Sigmoid colon (tissue), 4 donors: ENCODE results near the gene EPGN.

ENCODE experiments used
- POLR2A ChIP-seq, 2 donors: fragments of 450-650 bp; IDR thresholded peaks; one replicate each; pipeline ENCODE4 v1.6.1; 2016; ENCODE audit warnings: antibody characterized with exemption in 2 of 2, mild to moderate bottlenecking in 2 of 2, moderate library complexity in 2 of 2
- POLR2AphosphoS5 ChIP-seq, 4 donors: sonication (generic); formaldehyde crosslinking; IDR thresholded peaks; one replicate each; pipeline ENCODE4 v1.6.1; 2017; ENCODE audit warnings: antibody characterized with exemption in 4 of 4
- TF ChIP-seq, protein P1 (sequence below), 4 experiments: fragments of 450-650 bp in 3 of 4; fragments of 200-600 bp in 1 of 4; IDR thresholded peaks; one replicate each; pipeline ENCODE4 v1.5.1; 2016 to 2019; ENCODE audit warnings: antibody characterized with exemption in 4 of 4, mild to moderate bottlenecking in 3 of 4, moderate library complexity in 2 of 4

DNA sequence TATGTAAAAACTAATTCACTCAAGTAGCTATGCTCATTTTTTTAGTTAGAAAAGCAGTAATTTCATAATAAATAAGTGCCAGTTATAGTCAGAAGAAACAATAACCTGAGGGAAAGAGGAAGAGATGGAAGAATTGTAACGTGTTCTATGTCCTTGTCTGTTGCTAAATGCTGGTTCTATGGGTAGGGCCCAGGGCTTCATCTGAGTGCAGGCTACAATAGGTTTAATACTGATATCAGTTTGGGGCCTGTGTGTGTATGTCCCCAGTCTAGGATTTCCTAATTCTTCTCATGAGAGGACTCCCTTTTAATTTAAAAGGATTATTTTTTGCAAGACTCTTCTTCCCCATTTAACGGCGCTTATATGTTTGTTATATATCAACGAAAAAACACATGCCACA, 53.4 kb downstream of the EPGN start:
- TF ChIP-seq POLR2AphosphoS5 (IDR thresholded peaks at IDR 0.05) (no peak), POLR2A (IDR thresholded peaks at IDR 0.05) (no peak)
- TF ChIP-seq, protein P1, sequence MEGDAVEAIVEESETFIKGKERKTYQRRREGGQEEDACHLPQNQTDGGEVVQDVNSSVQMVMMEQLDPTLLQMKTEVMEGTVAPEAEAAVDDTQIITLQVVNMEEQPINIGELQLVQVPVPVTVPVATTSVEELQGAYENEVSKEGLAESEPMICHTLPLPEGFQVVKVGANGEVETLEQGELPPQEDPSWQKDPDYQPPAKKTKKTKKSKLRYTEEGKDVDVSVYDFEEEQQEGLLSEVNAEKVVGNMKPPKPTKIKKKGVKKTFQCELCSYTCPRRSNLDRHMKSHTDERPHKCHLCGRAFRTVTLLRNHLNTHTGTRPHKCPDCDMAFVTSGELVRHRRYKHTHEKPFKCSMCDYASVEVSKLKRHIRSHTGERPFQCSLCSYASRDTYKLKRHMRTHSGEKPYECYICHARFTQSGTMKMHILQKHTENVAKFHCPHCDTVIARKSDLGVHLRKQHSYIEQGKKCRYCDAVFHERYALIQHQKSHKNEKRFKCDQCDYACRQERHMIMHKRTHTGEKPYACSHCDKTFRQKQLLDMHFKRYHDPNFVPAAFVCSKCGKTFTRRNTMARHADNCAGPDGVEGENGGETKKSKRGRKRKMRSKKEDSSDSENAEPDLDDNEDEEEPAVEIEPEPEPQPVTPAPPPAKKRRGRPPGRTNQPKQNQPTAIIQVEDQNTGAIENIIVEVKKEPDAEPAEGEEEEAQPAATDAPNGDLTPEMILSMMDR (IDR thresholded peaks at IDR 0.05): no peak
